HAP-1 (cell line): ENCODE measurements around the gene PLD5.
"Not testable (repeated sequence)": the region's sequence is repeated elsewhere in the genome, so short reads cannot be mapped to it uniquely, and the experiment has no call there.

ENCODE experiments used
- DNase-seq, 2 experiments: peaks; one replicate each; pipeline ENCODE4 v3.0.0-alpha.2; 2016 to 2020; ENCODE audit warnings: low spot score in 2 of 2
- H3K27me3 ChIP-seq: fragments of 250-450 bp; sonication (Bioruptor Pico); 2 replicates; pipeline ENCODE4 v1.5.1; 2020; ENCODE audit warnings: low read depth, mild to moderate bottlenecking, moderate library complexity
- H3K36me3 ChIP-seq: fragments of 250-450 bp; sonication (Bioruptor Pico); replicated peaks from 2 replicates; pipeline ENCODE4 v1.5.1; 2020; ENCODE audit warnings: mild to moderate bottlenecking
- H3K4me1 ChIP-seq: fragments of 250-450 bp; sonication (Bioruptor Pico); 2 replicates; pipeline ENCODE4 v1.5.1; 2020; ENCODE audit warnings: mild to moderate bottlenecking
- H3K4me3 ChIP-seq: fragments of 250-450 bp; sonication (Bioruptor Pico); 2 replicates; pipeline ENCODE4 v1.5.1; 2020; ENCODE audit warnings: mild to moderate bottlenecking, moderate library complexity
- H3K9me3 ChIP-seq: fragments of 250-450 bp; sonication (Bioruptor Pico); 2 replicates; pipeline ENCODE4 v1.5.1; 2020; ENCODE audit warnings: mild to moderate bottlenecking, moderate library complexity
- in situ Hi-C: fragments of 300-500 bp; cut with MboI; formaldehyde crosslinking; loops from 3 replicates; pipeline ENCODE4 v1.14.3; 2020; ENCODE audit warnings: low sequenced_read_pairs, inconsistent platforms, mixed read lengths

The PLD5 gene

DNA sequence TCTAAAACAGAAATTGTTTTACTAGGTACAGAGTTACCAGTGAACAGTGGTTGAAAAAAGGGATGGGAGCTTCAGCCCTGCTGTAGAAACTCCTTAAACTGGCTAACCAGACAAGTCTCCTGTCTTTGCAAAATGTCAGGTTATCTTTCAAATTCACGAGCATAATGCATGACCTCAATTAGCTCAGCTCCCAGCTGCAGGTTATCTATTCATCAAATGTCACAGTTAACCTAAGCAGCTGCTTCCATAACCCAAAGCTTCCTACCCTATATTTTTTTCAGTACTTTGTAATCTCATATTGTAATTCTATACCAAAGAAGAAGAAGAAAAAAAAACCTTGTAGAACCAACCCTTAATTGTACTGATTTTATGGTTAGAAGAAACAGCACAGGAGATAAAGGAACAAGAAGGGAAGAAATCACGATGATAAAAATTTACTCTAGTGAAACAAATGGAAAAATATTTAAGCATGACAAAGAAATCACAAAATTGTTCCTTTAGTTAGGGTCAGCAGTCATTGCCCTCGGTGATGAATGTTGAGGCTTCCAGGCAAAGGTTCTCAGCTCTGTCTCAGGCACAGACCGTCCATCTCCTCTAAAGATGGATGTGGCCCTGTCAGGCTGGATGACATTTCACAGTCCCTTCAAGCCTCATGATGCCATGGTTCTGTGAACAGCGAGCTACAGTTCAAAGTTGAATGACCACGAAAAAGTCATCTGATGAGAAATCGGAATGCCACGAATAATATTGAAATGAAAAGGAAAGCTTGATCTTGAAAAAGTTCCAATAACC lies 95.9 kb downstream of the PLD5 start:
- Histone ChIP-seq H3K36me3 (no peaks in the 10 kb centered on the region), H3K4me1 (peaks cover 8% of the 10 kb centered on the region), H3K27me3 (no peaks in the 10 kb centered on the region), H3K9me3 (no peaks in the 10 kb centered on the region), H3K4me3 (no peak overlapping the region)
- DNase-seq: no peak
- in situ Hi-C loops: no loop called here

DNA sequence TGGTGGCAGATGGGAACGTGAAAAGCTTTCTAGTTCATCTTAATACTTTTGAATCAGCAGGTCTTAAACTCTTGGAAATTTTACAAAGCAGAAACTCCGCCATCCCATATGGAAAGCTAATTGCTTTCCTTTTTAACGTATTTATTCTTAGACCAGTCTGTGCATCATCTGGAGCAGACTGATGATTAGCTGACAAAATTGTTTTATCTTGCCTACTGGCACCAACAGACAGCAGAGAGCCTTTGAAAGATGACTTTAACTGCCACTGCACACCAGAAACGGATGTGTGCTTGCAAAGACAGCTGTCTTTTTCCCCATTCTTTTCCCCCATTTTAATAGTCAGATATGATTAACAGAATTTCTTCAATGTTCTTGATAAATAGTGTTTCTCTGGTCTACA lies 97.0 kb downstream of the PLD5 start:
- DNase-seq: no peak
- in situ Hi-C loops: no loop called here

GRCh38 chr1:242426271-242426905 lies 98.1 kb downstream of the PLD5 start:
- in situ Hi-C loops: no loop called here
- no peaks in the 10 kb centered on the region for H3K27me3 ChIP-seq
- no peak for DNase-seq
- H3K4me3 ChIP-seq: no peak overlapping the region
- H3K9me3 ChIP-seq: no peaks in the 10 kb centered on the region
- H3K4me1 ChIP-seq: peaks cover 8% of the 10 kb centered on the region
- no peaks in the 10 kb centered on the region for H3K36me3 ChIP-seq

More for the DNA sequence above, 97.0 kb downstream of the PLD5 start:
- no peaks in the 10 kb centered on the region for H3K9me3 ChIP-seq
- H3K4me1 ChIP-seq: peaks cover 8% of the 10 kb centered on the region
- H3K27me3 ChIP-seq: no peaks in the 10 kb centered on the region
- no peak overlapping the region for H3K4me3 ChIP-seq
- no peaks in the 10 kb centered on the region for H3K36me3 ChIP-seq

DNA sequence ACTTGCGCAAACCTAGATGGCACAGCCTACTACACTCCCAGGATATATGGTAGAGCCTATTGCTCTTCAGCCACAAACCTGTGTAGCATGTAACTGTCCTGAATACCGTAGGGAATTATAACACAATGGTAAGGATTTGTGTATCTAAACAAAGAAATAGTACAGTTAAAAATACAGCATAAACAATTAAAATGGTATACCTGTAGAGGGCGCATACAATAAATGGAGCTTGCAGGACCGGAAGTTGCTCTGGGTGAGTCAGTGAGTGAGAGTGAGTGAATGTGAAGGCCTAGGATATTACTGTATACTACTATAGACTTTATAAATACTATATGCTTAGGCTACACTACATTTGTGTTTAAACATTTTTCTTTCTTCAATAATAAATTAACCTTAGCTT lies 99.3 kb downstream of the PLD5 start:
- Histone ChIP-seq H3K27me3 (no peaks in the 10 kb centered on the region), H3K36me3 (no peaks in the 10 kb centered on the region), H3K4me1 (peaks cover 12% of the 10 kb centered on the region), H3K9me3 (no peaks in the 10 kb centered on the region; the same call in 1 of the 2 replicates), H3K4me3 (no peak overlapping the region)
- in situ Hi-C loops: no loop called here
- DNase-seq: peak in 1 of 2 experiments; percentile 29

- in situ Hi-C loops: no loop called here
- no peaks in the 10 kb centered on the region for H3K36me3 ChIP-seq
These were observed 107.8 kb downstream of the PLD5 start for GRCh38 chr1:242416657-242417056.

GRCh38 chr1:242412921-242413320 lies 111.6 kb downstream of the PLD5 start:
- DNase-seq: no peak
- no peaks in the 10 kb centered on the region for H3K36me3 ChIP-seq
- peaks cover 3% of the 10 kb centered on the region; the same call in 1 of the 2 replicates for H3K4me1 ChIP-seq
- H3K4me3 ChIP-seq: no peak overlapping the region
- no peaks in the 10 kb centered on the region for H3K27me3 ChIP-seq
- H3K9me3 ChIP-seq: no peaks in the 10 kb centered on the region
- in situ Hi-C loops: no loop called here

More at GRCh38 chr1:242416657-242417056, 107.8 kb downstream of the PLD5 start:
- Histone ChIP-seq H3K9me3 (no peaks in the 10 kb centered on the region; the same call in 1 of the 2 replicates), H3K4me3 (no peak overlapping the region), H3K27me3 (no peaks in the 10 kb centered on the region), H3K4me1 (peaks cover 14% of the 10 kb centered on the region)
- DNase-seq: no peak

- DNase-seq: no peak
- Histone ChIP-seq H3K9me3 (no peaks in the 10 kb centered on the region), H3K27me3 (no peaks in the 10 kb centered on the region), H3K4me3 (no peak overlapping the region), H3K4me1 (peaks cover 3% of the 10 kb centered on the region; the same call in 1 of the 2 replicates), H3K36me3 (no peaks in the 10 kb centered on the region)
- in situ Hi-C loops: no loop called here
These were observed 112.6 kb downstream of the PLD5 start for GRCh38 chr1:242411901-242412300.

DNA sequence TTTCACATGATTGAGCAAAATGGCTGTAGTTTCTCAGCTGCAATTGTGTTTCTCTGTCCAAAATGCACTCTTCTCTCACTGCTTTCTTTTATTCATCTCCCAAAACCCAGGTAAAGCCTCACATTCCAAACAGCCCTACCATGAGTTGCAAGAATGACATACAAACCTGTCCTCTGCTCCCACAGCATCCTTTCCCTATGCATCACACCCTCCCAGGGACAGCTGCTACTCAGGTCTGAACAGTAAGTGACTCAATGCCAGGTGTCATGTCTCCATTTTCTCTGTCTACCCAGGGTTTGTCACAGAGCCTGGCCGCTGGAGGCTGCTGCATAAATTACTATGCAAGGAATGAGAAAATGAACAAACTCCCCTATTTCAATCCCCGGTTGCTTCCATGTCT lies 118.5 kb downstream of the PLD5 start:
- Histone ChIP-seq H3K4me3 (no peak overlapping the region), H3K4me1 (no peaks in the 10 kb centered on the region), H3K27me3 (no peaks in the 10 kb centered on the region), H3K36me3 (no peaks in the 10 kb centered on the region), H3K9me3 (no peaks in the 10 kb centered on the region)
- in situ Hi-C loops: no loop called here
- DNase-seq: no peak

- no peak for DNase-seq
- in situ Hi-C loops: no loop called here
- Histone ChIP-seq H3K27me3 (no peaks in the 10 kb centered on the region), H3K4me1 (no peaks in the 10 kb centered on the region), H3K9me3 (no peaks in the 10 kb centered on the region), H3K36me3 (no peaks in the 10 kb centered on the region), H3K4me3 (no peak overlapping the region)
These were observed 120.2 kb downstream of the PLD5 start for GRCh38 chr1:242404296-242404695.

DNA sequence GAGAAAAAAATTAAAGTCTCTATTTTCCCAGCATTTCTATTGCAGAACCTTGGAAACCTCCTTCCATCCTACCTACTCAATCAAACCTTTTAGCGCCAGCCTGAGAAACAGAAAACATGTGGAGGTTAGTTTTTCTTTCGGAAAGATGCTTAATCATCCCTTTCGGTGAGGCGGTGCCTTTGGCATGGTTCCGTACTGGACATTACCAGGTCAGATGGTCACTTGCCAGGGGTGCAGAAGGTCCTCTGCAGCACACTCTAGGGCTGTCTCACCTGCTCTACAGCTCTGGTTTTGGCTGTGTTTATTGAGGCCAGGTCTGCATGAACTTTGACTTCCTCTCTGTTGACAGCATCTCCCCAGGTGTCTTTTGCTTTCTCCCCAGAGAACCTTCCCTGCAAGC lies 121.5 kb downstream of the PLD5 start:
- no peaks in the 10 kb centered on the region for H3K9me3 ChIP-seq
- H3K36me3 ChIP-seq: no peaks in the 10 kb centered on the region
- no peaks in the 10 kb centered on the region for H3K27me3 ChIP-seq
- DNase-seq: no peak
- in situ Hi-C loops: no loop called here
- no peaks in the 10 kb centered on the region for H3K4me1 ChIP-seq
- H3K4me3 ChIP-seq: no peak overlapping the region

DNA sequence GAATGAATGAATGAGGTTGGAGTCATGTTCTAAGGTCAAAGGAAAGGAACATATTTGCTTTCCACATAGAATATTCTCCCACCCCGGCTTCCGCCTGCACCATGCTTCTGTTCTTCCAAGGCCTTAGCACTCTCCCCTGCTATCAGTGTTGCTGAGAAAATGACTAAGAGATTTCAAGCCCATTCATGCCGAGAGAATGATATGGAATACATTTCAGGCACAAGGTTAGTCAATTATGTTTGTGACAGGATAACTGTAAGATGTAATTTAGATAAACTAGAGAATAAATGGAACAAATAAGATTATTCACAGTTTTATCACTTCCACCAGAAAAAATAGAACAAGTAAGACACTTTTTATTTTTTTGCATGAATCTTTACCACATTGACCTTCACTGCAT lies 122.6 kb downstream of the PLD5 start:
- no peaks in the 10 kb centered on the region for H3K27me3 ChIP-seq
- no peaks in the 10 kb centered on the region for H3K4me1 ChIP-seq
- in situ Hi-C loops: no loop called here
- H3K4me3 ChIP-seq: no peak overlapping the region
- no peaks in the 10 kb centered on the region for H3K9me3 ChIP-seq
- DNase-seq: no peak
- no peaks in the 10 kb centered on the region for H3K36me3 ChIP-seq

- DNase-seq: no peak
- Histone ChIP-seq H3K4me1 (no peaks in the 10 kb centered on the region), H3K36me3 (no peaks in the 10 kb centered on the region), H3K4me3 (no peak overlapping the region), H3K9me3 (no peaks in the 10 kb centered on the region), H3K27me3 (no peaks in the 10 kb centered on the region)
- in situ Hi-C loops: no loop called here
These were observed 126.1 kb downstream of the PLD5 start for GRCh38 chr1:242398351-242398750.

- Histone ChIP-seq H3K4me1 (no peaks in the 10 kb centered on the region), H3K27me3 (no peaks in the 10 kb centered on the region), H3K4me3 (no peak overlapping the region), H3K36me3 (no peaks in the 10 kb centered on the region), H3K9me3 (no peaks in the 10 kb centered on the region)
- no peak for DNase-seq
- in situ Hi-C loops: no loop called here
These were observed 132.6 kb downstream of the PLD5 start for GRCh38 chr1:242391896-242392295.

DNA sequence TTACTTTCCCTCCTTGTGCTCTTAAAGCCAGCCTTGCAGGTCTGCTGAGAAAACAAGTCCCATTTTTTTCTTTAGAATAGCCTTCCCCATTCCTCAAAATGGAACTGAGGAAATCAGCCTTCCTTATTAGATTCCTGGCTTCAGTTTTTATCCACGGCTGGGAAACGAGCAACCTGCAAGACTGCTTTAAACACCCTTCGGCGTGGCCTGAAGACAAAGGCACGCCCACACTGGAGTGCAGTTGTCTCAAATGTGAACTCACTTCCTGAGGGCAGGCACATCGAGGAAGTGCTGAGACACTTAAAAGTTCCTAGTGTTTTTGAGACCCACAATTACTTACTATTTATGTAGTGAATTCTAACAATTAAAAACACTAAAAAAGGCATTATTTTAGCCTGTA lies 148.4 kb downstream of the PLD5 start:
- H3K4me1 ChIP-seq, H3K36me3 ChIP-seq, H3K27me3 ChIP-seq, H3K9me3 ChIP-seq, DNase-seq, H3K4me3 ChIP-seq, in situ Hi-C loops: not testable (repeated sequence)
